MM.1S (cell line): ENCODE data around the gene TRMT10B.

Source experiments
- DNase-seq: peaks from one replicate; pipeline ENCODE4 v3.0.0-alpha.2; 2015
- H2AFZ ChIP-seq: fragments of 300-600 bp; sonication (generic); 2 replicates; pipeline ENCODE4 v1.6.0; 2016; ENCODE audit warnings: antibody characterized with exemption, low read length
- H3F3A ChIP-seq: fragments of 300-600 bp; sonication (generic); 2 replicates; pipeline ENCODE4 v1.6.1; 2016; ENCODE audit warnings: mild to moderate bottlenecking, antibody characterized with exemption, low read length, moderate library complexity, mixed read lengths; ENCODE audit not compliant: insufficient read depth
- H3K27ac ChIP-seq: fragments of 300-600 bp; sonication (generic); 2 replicates; pipeline ENCODE4 v1.5.1; 2016; ENCODE audit warnings: mild to moderate bottlenecking, low read length
- H3K27me3 ChIP-seq: fragments of 300-600 bp; sonication (generic); replicated peaks from 2 replicates; pipeline ENCODE4 v1.6.0; 2016; ENCODE audit warnings: low read length; ENCODE audit not compliant: insufficient read depth
- H3K36me3 ChIP-seq: fragments of 300-600 bp; sonication (generic); replicated peaks from 2 replicates; pipeline ENCODE4 v1.6.1; 2016; ENCODE audit warnings: mild to moderate bottlenecking, low read length, mixed read lengths; ENCODE audit not compliant: insufficient read depth
- H3K4me1 ChIP-seq: fragments of 300-600 bp; sonication (generic); 2 replicates; pipeline ENCODE4 v1.6.1; 2016; ENCODE audit warnings: low read length, mixed read lengths
- H3K4me2 ChIP-seq: fragments of 300-600 bp; sonication (generic); 2 replicates; pipeline ENCODE4 v1.6.0; 2016; ENCODE audit warnings: low read depth, low read length
- H3K4me3 ChIP-seq: fragments of 300-600 bp; sonication (generic); 2 replicates; pipeline ENCODE4 v1.5.1; 2016; ENCODE audit warnings: low read length, mixed read lengths
- H3K79me2 ChIP-seq: fragments of 300-600 bp; sonication (generic); 2 replicates; pipeline ENCODE4 v1.6.1; 2016; ENCODE audit warnings: mixed run types, low read length, mixed read lengths
- H3K9ac ChIP-seq: fragments of 300-600 bp; sonication (generic); 2 replicates; pipeline ENCODE4 v1.6.1; 2016; ENCODE audit warnings: low read length, mixed read lengths
- H3K9me2 ChIP-seq: fragments of 300-600 bp; sonication (generic); replicated peaks from 2 replicates; pipeline ENCODE4 v1.6.1; 2016; ENCODE audit warnings: mild to moderate bottlenecking, low read length, mixed read lengths; ENCODE audit not compliant: insufficient read depth
- H3K9me3 ChIP-seq: fragments of 300-600 bp; sonication (generic); replicated peaks from 2 replicates; pipeline ENCODE4 v1.6.1; 2016; ENCODE audit warnings: mild to moderate bottlenecking, low read length, mixed read lengths; ENCODE audit not compliant: insufficient read depth
- H4K20me1 ChIP-seq: fragments of 300-600 bp; sonication (generic); 2 replicates; pipeline ENCODE4 v1.6.1; 2016; ENCODE audit warnings: mild to moderate bottlenecking, low read length, moderate library complexity, mixed read lengths; ENCODE audit not compliant: insufficient read depth
- CTCF ChIP-seq: fragments of 300-600 bp; sonication (generic); IDR thresholded peaks from 2 replicates; pipeline ENCODE4 v1.5.1; 2016; ENCODE audit warnings: antibody characterized with exemption, low read length, mixed read lengths
- EZH2 ChIP-seq: fragments of 300-600 bp; sonication (generic); optimal IDR thresholded peaks from 2 replicates; pipeline ENCODE3; 2017; ENCODE audit warnings: low read depth, mild to moderate bottlenecking, antibody characterized with exemption, low read length, mixed read lengths
- EZH2phosphoT487 ChIP-seq: fragments of 300-600 bp; sonication (generic); IDR thresholded peaks from 2 replicates; pipeline ENCODE4 v1.6.1; 2018; ENCODE audit warnings: antibody characterized with exemption, low read length

Gene TRMT10B

GRCh38 chr9:37715991-37716505 is 37.6 kb upstream of the TRMT10B start:
- H3K4me2 ChIP-seq: no peak overlapping the region
- H2AFZ ChIP-seq: no peak overlapping the region
- H3K9ac ChIP-seq: no peak overlapping the region
- no peaks in the 10 kb centered on the region for H3K36me3 ChIP-seq
- H3K79me2 ChIP-seq: no peaks in the 10 kb centered on the region
- no peaks in the 10 kb centered on the region for H3F3A ChIP-seq
- TF ChIP-seq EZH2phosphoT487 (no peak), EZH2 (no peak), CTCF (no peak)
- H4K20me1 ChIP-seq: no peaks in the 10 kb centered on the region
- no peaks in the 10 kb centered on the region for H3K27me3 ChIP-seq
- no peak overlapping the region for H3K4me3 ChIP-seq
- H3K4me1 ChIP-seq: no peaks in the 10 kb centered on the region
- H3K9me2 ChIP-seq: no peaks in the 10 kb centered on the region
- no peak overlapping the region for H3K27ac ChIP-seq
- no peaks in the 10 kb centered on the region; the same call in 1 of the 2 replicates for H3K9me3 ChIP-seq
- DNase-seq: no peak

DNA sequence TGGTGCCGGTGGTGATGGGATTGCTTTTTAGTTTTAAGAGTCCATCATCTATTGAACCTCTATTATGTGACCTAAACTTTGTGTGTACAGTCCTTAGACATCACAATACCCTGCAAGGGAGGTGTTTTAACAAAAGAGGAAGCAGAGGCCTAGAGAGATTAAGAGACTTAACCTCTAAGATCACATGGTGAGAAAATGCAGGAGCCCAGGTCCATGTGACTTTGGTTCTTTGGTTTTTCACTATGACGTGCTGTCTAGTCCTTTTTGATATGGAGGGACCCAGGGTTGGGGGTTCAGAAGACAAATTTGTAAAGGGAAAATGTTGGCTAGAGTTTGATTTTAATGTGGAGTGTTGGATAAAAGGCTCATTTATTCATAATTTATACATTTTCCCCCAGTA is 34.1 kb upstream of the TRMT10B start:
- DNase-seq: no peak
- H3K9me2 ChIP-seq: no peaks in the 10 kb centered on the region

GRCh38 chr9:37727013-37727412 is 26.6 kb upstream of the TRMT10B start:
- H3K4me2 ChIP-seq: no peak overlapping the region
- no peaks in the 10 kb centered on the region for H3K4me1 ChIP-seq
- no peaks in the 10 kb centered on the region for H3F3A ChIP-seq
- H3K79me2 ChIP-seq: no peaks in the 10 kb centered on the region
- H3K4me3 ChIP-seq: no peak overlapping the region
- no peak overlapping the region for H2AFZ ChIP-seq
- H3K27ac ChIP-seq: no peak overlapping the region
- no peaks in the 10 kb centered on the region for H3K9me3 ChIP-seq
- H4K20me1 ChIP-seq: no peaks in the 10 kb centered on the region
- TF ChIP-seq CTCF: no peak
- no peak for TF ChIP-seq EZH2
- no peak for TF ChIP-seq EZH2phosphoT487
- H3K27me3 ChIP-seq: no peaks in the 10 kb centered on the region
- H3K9ac ChIP-seq: no peak overlapping the region
- H3K9me2 ChIP-seq: no peaks in the 10 kb centered on the region
- DNase-seq: no peak
- H3K36me3 ChIP-seq: no peaks in the 10 kb centered on the region

More for the DNA sequence above, 34.1 kb upstream of the TRMT10B start:
- Histone ChIP-seq H3K36me3 (no peaks in the 10 kb centered on the region), H3K9me3 (no peaks in the 10 kb centered on the region), H4K20me1 (no peaks in the 10 kb centered on the region), H3K4me3 (no peak overlapping the region), H3K27ac (no peak overlapping the region), H3K4me1 (no peaks in the 10 kb centered on the region), H2AFZ (no peak overlapping the region), H3F3A (no peaks in the 10 kb centered on the region), H3K4me2 (no peak overlapping the region), H3K27me3 (no peaks in the 10 kb centered on the region), H3K79me2 (no peaks in the 10 kb centered on the region), H3K9ac (no peak overlapping the region)
- TF ChIP-seq CTCF (no peak), EZH2phosphoT487 (no peak)
